Neural progenitor cell (in vitro differentiated cells): Measurements from ENCODE around the gene NEURL1. TPM values are rescaled to one million over a fixed set of nuclear protein-coding genes. Genes with fewer than 3 reads are reported as not detected.

ENCODE experiments used
- DNase-seq: peaks from one replicate; pipeline ENCODE4 v3.0.0-alpha.2; 2016; ENCODE audit warnings: low spot score
- H2AFZ ChIP-seq: fragments of 200-600 bp; sonication (generic); replicated peaks from 2 replicates; pipeline ENCODE4 v1.6.1; 2016; ENCODE audit warnings: antibody characterized with exemption
- H3F3A ChIP-seq: fragments of 200-600 bp; sonication (generic); 2 replicates; pipeline ENCODE4 v1.6.1; 2016; ENCODE audit warnings: antibody characterized with exemption, low read depth
- H3K27ac ChIP-seq: fragments of 200-600 bp; sonication (generic); 2 replicates; pipeline ENCODE4 v1.5.1; 2016; ENCODE audit warnings: mild to moderate bottlenecking
- H3K27me3 ChIP-seq: fragments of 200-600 bp; sonication (generic); 2 replicates; pipeline ENCODE4 v1.6.1; 2016; ENCODE audit warnings: mild to moderate bottlenecking, moderate library complexity
- H3K36me3 ChIP-seq: fragments of 200-600 bp; sonication (generic); 2 replicates; pipeline ENCODE4 v1.5.1; 2016
- H3K4me1 ChIP-seq: fragments of 200-600 bp; sonication (generic); 2 replicates; pipeline ENCODE4 v1.6.1; 2016; ENCODE audit warnings: mixed run types
- H3K4me2 ChIP-seq: fragments of 200-600 bp; sonication (generic); 2 replicates; pipeline ENCODE4 v1.6.1; 2016
- H3K4me3 ChIP-seq: fragments of 200-600 bp; sonication (generic); 2 replicates; pipeline ENCODE4 v1.5.1; 2016
- H3K79me2 ChIP-seq: fragments of 200-600 bp; sonication (generic); 2 replicates; pipeline ENCODE4 v1.6.1; 2016; ENCODE audit warnings: low read depth
- H3K9ac ChIP-seq: fragments of 200-600 bp; sonication (generic); 2 replicates; pipeline ENCODE4 v1.6.1; 2016
- H3K9me3 ChIP-seq: fragments of 200-600 bp; sonication (generic); 2 replicates; pipeline ENCODE4 v1.5.1; 2016; ENCODE audit warnings: low read depth
- H4K20me1 ChIP-seq: fragments of 200-600 bp; sonication (generic); 2 replicates; pipeline ENCODE4 v1.6.1; 2016; ENCODE audit warnings: low read depth
- H3K27ac Mint-ChIP-seq: 3 replicates; pipeline ENCODE4 v1.8.0; 2021; ENCODE audit warnings: mixed read lengths
- H3K27me3 Mint-ChIP-seq: 2 replicates; pipeline ENCODE4 v1.8.0; 2022; ENCODE audit warnings: low read depth, mild to moderate bottlenecking, inconsistent platforms, moderate library complexity, mixed read lengths; ENCODE audit not compliant: insufficient read depth
- H3K36me3 Mint-ChIP-seq: 3 replicates; pipeline ENCODE4 v1.8.0; 2021; ENCODE audit warnings: mixed read lengths
- H3K4me1 Mint-ChIP-seq: 3 replicates; pipeline ENCODE4 v1.8.0; 2021; ENCODE audit warnings: mixed read lengths
- H3K4me3 Mint-ChIP-seq: 3 replicates; pipeline ENCODE4 v1.8.0; 2021; ENCODE audit warnings: mild to moderate bottlenecking, moderate library complexity, mixed read lengths
- H3K9me3 Mint-ChIP-seq: 3 replicates; pipeline ENCODE4 v1.8.0; 2020; ENCODE audit warnings: mixed read lengths
- CTCF ChIP-seq: fragments of 200-600 bp; sonication (generic); IDR thresholded peaks from 2 replicates; pipeline ENCODE4 v1.5.1; 2017; ENCODE audit warnings: antibody characterized with exemption, mild to moderate bottlenecking
- EZH2 ChIP-seq: fragments of 200-600 bp; sonication (generic); IDR thresholded peaks from 2 replicates; pipeline ENCODE4 v1.6.1; 2017; ENCODE audit warnings: antibody characterized with exemption, mild to moderate bottlenecking, moderate library complexity
- EZH2phosphoT487 ChIP-seq: fragments of 200-600 bp; sonication (generic); IDR thresholded peaks from 2 replicates; pipeline ENCODE4 v1.6.1; 2017; ENCODE audit warnings: antibody characterized with exemption
- total RNA-seq: library from RNA; depleted of rRNA; stranded (reverse); fragments of >200 nt; gene quantifications from 2 replicates; pipeline ENCODE4 v1.2.3, GENCODE V29; 2015; ENCODE audit warnings: low replicate concordance

The NEURL1 gene
- total RNA-seq, 1 donor from 2014 or later, result 0.06 TPM

GRCh38 chr10:103457896-103458583 is 35.5 kb upstream of the NEURL1 start:
- no peaks in the 10 kb centered on the region for H3K27me3 ChIP-seq
- no peaks in the 10 kb centered on the region for H3K36me3 ChIP-seq
- DNase-seq, result no peak
- Mint-ChIP-seq H3K27me3 (peaks cover 2% of the 10 kb centered on the region), H3K27ac (no peak overlapping the region), H3K4me3 (no peak overlapping the region), H3K4me1 (peaks cover 13% of the 10 kb centered on the region), H3K36me3 (no peaks in the 10 kb centered on the region), H3K9me3 (no peaks in the 10 kb centered on the region)
- H4K20me1 ChIP-seq, result no peaks in the 10 kb centered on the region
- peaks cover 4% of the 10 kb centered on the region for H3K4me1 ChIP-seq
- TF ChIP-seq EZH2phosphoT487 (no peak), CTCF (no peak), EZH2 (no peak)
- no peaks in the 10 kb centered on the region for H3K79me2 ChIP-seq
- no peaks in the 10 kb centered on the region for H3F3A ChIP-seq
- H3K4me2 ChIP-seq, result no peak overlapping the region
- H3K27ac ChIP-seq, result no peak overlapping the region
- H3K9me3 ChIP-seq, result no peaks in the 10 kb centered on the region
- no peak overlapping the region for H2AFZ ChIP-seq
- H3K4me3 ChIP-seq, result no peak overlapping the region
- no peak overlapping the region for H3K9ac ChIP-seq

GRCh38 chr10:103458720-103459119 is 34.8 kb upstream of the NEURL1 start, which contains the start of gene CALHM1:
Gene CALHM1 (minus strand): TSS chr10:103458900. CDS start chr10:103458751, 149 bp downstream.
- Mint-ChIP-seq H3K4me3 (peak within 1 kb of the TSS; percentile 61), H3K4me1 (peaks cover 13% of the 10 kb centered on the region), H3K27me3 (peaks cover 2% of the 10 kb centered on the region), H3K9me3 (no peaks in the 10 kb centered on the region), H3K36me3 (no peaks in the 10 kb centered on the region), H3K27ac (peak within 1 kb of the TSS; percentile 85)
- TF ChIP-seq CTCF (no peak), EZH2 (no peak), EZH2phosphoT487 (no peak)
- Histone ChIP-seq H3K36me3 (no peaks in the 10 kb centered on the region), H3K4me1 (peaks cover 4% of the 10 kb centered on the region), H2AFZ (peak within 1 kb of the TSS; percentile 58), H3K9ac (no peak within 1 kb of the TSS), H3K4me3 (no peak within 1 kb of the TSS), H3K79me2 (no peaks in the 10 kb centered on the region), H3K4me2 (peak within 1 kb of the TSS; percentile 47), H4K20me1 (no peaks in the 10 kb centered on the region), H3K27ac (no peak within 1 kb of the TSS), H3K27me3 (no peaks in the 10 kb centered on the region), H3F3A (no peaks in the 10 kb centered on the region), H3K9me3 (no peaks in the 10 kb centered on the region)
- DNase-seq, result peak; percentile 68

- Mint-ChIP-seq H3K27ac (no peak overlapping the region), H3K4me3 (no peak overlapping the region), H3K36me3 (no peaks in the 10 kb centered on the region), H3K4me1 (peaks cover 13% of the 10 kb centered on the region), H3K9me3 (no peaks in the 10 kb centered on the region), H3K27me3 (peaks cover 2% of the 10 kb centered on the region)
- Histone ChIP-seq H3K4me2 (no peak overlapping the region), H4K20me1 (no peaks in the 10 kb centered on the region), H3K36me3 (no peaks in the 10 kb centered on the region), H2AFZ (peak overlapping the region; percentile 58), H3F3A (no peaks in the 10 kb centered on the region), H3K4me1 (peaks cover 4% of the 10 kb centered on the region), H3K27me3 (no peaks in the 10 kb centered on the region), H3K79me2 (no peaks in the 10 kb centered on the region), H3K27ac (no peak overlapping the region), H3K4me3 (no peak overlapping the region), H3K9me3 (no peaks in the 10 kb centered on the region), H3K9ac (no peak overlapping the region)
- TF ChIP-seq CTCF, result no peak
- TF ChIP-seq EZH2phosphoT487, result no peak
- no peak for TF ChIP-seq EZH2
- no peak for DNase-seq
Measured at GRCh38 chr10:103459615-103460014, 33.9 kb upstream of the NEURL1 start.
